GM12892 (cell line): Measurements from ENCODE around the gene INPP4B.

Experiments used
- POLR2A ChIP-seq: IDR thresholded peaks from 2 replicates; pipeline ENCODE4 v1.6.1; 2011; ENCODE audit warnings: low read depth, low read length, control low read depth
- POLR2AphosphoS5 ChIP-seq: IDR thresholded peaks from 2 replicates; pipeline ENCODE4 v1.6.1; 2011; ENCODE audit warnings: low read depth, low read length, control low read depth

DNA sequence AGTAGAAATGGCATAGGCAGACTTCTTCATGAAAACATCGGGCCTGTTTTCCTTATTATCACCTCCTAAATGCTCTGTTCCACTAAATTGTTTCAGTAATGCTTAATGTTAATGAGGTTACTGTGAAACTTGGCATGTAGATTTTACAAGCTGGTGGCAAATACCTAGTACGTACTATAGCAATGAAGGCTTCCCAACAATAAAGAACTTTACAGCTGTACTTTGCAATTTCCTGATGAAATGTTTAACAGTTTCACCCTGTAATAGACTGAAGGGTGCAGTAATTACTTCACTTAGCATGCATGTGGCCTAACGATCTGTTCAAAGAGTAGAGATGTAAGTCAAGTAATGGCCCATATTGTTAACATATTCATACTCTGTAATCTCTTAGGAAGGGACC lies 685.0 kb downstream of the INPP4B start:
- TF ChIP-seq POLR2A (no peak), POLR2AphosphoS5 (no peak)
